Adrenal gland (tissue), 5 donors: ENCODE data around the gene NOS2.
"Not testable (repeated sequence)": the region's sequence is repeated elsewhere in the genome, so short reads cannot be mapped to it uniquely, and the experiment has no call there.

Source experiments
- POLR2A ChIP-seq, 2 donors: fragments of 450-650 bp; IDR thresholded peaks; one replicate each; pipeline ENCODE4 v1.6.1; 2017; ENCODE audit warnings: antibody characterized with exemption in 2 of 2, mild to moderate bottlenecking in 2 of 2, moderate library complexity in 1 of 2
- TF ChIP-seq, protein P1 (sequence below), 6 experiments: fragments of 450-650 bp in 4 of 6; fragments of 200-600 bp in 2 of 6; sonication (generic) in 1 of 6; IDR thresholded peaks; 1 replicate in 5 of 6; 2 replicates in 1 of 6; pipeline versions ENCODE4 v1.5.1 to v1.8.0; 2016 to 2021; ENCODE audit warnings: antibody characterized with exemption in 6 of 6, mild to moderate bottlenecking in 2 of 6, moderate library complexity in 1 of 6
- donor health status: DM: no; HTN: no; CAD: no.

DNA sequence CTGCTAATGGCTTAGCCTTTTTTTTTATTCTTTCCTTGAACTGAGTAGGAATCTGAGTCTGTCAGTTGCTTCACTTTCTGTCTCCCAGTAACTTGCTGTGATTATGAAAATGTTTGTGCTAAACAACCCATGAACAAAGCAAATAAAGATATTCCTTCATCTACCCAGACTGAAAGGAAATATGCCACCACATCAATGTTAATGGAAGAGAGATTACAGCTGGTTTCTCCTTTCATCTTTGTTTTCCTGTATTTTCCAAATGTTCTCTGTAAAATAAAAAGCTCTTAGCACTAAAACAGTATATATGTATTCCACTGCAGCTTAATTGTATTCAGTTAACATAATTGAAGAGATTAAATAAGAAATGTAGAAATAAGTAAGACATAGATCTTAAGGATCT lies 67.6 kb downstream of the NOS2 start:
- TF ChIP-seq, protein P1, sequence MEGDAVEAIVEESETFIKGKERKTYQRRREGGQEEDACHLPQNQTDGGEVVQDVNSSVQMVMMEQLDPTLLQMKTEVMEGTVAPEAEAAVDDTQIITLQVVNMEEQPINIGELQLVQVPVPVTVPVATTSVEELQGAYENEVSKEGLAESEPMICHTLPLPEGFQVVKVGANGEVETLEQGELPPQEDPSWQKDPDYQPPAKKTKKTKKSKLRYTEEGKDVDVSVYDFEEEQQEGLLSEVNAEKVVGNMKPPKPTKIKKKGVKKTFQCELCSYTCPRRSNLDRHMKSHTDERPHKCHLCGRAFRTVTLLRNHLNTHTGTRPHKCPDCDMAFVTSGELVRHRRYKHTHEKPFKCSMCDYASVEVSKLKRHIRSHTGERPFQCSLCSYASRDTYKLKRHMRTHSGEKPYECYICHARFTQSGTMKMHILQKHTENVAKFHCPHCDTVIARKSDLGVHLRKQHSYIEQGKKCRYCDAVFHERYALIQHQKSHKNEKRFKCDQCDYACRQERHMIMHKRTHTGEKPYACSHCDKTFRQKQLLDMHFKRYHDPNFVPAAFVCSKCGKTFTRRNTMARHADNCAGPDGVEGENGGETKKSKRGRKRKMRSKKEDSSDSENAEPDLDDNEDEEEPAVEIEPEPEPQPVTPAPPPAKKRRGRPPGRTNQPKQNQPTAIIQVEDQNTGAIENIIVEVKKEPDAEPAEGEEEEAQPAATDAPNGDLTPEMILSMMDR (IDR thresholded peaks at IDR 0.05): not testable (repeated sequence)
- TF ChIP-seq POLR2A (IDR thresholded peaks at IDR 0.05): not testable (repeated sequence)
